HL-60/S4 (cell line): ENCODE data around the gene MYD88.
"Not testable (repeated sequence)": the region's sequence is repeated elsewhere in the genome, so short reads cannot be mapped to it uniquely, and the experiment has no call there.

Experiments used
- in situ Hi-C: fragments of 300-500 bp; cut with MboI; formaldehyde crosslinking; loops from 2 replicates; pipeline ENCODE4 v1.14.3; 2022; ENCODE audit warnings: low sequenced_read_pairs

The MYD88 gene

DNA sequence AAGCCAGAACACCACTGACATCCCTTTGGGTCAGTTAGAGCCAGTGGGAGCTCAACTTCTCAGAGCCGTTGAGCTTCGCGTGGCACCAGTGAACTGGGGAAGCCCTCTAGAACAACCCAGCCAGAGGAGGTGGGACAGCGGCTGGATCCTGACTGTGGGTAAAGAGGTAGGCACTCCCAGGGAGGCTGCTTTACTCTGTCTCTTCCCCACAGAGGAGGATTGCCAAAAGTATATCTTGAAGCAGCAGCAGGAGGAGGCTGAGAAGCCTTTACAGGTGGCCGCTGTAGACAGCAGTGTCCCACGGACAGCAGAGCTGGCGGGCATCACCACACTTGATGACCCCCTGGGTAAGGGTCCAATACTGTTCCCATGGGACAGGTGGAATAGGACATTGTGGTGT, 1.2 kb downstream of the MYD88 start:
- in situ Hi-C loops: no loop called here

DNA sequence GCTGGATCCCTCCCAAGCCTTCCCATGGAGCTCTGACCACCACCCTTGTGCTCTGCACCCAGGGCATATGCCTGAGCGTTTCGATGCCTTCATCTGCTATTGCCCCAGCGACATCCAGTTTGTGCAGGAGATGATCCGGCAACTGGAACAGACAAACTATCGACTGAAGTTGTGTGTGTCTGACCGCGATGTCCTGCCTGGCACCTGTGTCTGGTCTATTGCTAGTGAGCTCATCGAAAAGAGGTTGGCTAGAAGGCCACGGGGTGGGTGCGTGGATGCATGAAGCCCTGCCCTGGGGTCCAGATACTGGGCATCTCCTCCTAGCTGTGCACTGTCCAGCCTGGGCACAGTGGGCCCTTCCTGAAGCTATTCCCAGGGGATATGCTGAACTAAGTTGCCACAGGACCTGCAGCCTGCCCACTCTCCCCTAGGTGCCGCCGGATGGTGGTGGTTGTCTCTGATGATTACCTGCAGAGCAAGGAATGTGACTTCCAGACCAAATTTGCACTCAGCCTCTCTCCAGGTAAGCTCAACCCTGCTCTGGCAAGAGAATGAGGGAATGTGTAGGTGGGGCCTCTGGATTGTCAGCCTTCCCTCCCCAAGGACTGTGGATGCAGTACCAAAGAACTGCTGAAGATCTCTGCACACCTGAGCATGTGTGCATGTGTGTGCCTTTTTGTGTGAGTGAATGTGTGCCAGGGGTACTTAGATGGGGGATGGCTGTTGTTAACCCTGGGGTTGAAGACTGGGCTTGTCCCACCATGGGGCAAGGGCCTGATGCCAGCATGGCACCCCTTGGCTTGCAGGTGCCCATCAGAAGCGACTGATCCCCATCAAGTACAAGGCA, 2.1 kb downstream of the MYD88 start:
- in situ Hi-C loops: no loop called here

DNA sequence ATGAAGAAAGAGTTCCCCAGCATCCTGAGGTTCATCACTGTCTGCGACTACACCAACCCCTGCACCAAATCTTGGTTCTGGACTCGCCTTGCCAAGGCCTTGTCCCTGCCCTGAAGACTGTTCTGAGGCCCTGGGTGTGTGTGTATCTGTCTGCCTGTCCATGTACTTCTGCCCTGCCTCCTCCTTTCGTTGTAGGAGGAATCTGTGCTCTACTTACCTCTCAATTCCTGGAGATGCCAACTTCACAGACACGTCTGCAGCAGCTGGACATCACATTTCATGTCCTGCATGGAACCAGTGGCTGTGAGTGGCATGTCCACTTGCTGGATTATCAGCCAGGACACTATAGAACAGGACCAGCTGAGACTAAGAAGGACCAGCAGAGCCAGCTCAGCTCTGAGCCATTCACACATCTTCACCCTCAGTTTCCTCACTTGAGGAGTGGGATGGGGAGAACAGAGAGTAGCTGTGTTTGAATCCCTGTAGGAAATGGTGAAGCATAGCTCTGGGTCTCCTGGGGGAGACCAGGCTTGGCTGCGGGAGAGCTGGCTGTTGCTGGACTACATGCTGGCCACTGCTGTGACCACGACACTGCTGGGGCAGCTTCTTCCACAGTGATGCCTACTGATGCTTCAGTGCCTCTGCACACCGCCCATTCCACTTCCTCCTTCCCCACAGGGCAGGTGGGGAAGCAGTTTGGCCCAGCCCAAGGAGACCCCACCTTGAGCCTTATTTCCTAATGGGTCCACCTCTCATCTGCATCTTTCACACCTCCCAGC, 2.9 kb downstream of the MYD88 start:
- in situ Hi-C loops: no loop called here

DNA sequence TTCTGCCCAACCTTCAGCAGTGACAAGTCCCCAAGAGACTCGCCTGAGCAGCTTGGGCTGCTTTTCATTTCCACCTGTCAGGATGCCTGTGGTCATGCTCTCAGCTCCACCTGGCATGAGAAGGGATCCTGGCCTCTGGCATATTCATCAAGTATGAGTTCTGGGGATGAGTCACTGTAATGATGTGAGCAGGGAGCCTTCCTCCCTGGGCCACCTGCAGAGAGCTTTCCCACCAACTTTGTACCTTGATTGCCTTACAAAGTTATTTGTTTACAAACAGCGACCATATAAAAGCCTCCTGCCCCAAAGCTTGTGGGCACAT, 3.5 kb downstream of the MYD88 start:
- in situ Hi-C loops: no loop called here

DNA sequence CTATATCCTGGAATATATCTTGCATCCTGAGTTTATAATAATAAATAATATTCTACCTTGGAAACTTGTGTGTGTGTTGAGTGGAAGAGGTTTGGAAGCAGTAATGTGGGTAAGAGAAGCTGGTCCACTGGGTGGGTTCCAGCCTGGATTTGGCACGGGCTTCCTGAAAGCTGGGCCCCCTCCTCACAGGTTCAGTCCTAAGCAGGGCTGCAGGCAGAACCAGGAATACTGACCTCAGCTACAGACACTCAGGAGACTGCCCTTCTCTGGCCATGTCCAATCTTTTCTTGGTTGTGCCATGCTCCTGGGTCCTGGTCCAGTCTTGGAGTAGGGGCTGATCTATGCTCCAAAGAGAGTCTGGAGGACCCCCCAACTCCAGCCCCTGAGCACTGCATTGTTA, 4.5 kb downstream of the MYD88 start:
- in situ Hi-C loops: no loop called here

DNA sequence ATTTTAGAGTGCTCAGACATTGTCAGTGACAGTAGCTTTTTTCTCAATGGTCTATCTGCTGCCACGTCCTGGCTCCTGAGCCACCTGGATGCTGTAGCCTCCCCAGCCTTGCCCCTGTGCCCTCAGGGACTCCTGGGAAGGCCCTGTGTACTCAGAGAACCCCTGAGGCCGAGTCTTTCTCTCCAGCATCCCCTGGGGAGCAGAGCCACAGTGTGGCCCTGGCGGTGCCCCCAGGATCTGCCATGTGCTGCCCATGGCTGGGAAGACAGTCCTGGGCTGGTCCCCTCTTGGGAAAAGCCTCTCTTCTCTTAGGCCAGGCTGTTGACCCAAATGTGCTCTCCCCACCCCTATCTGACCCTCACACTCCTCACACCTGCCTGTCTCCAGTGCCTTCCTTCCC, 5.0 kb downstream of the MYD88 start:
- in situ Hi-C loops: no loop called here

DNA sequence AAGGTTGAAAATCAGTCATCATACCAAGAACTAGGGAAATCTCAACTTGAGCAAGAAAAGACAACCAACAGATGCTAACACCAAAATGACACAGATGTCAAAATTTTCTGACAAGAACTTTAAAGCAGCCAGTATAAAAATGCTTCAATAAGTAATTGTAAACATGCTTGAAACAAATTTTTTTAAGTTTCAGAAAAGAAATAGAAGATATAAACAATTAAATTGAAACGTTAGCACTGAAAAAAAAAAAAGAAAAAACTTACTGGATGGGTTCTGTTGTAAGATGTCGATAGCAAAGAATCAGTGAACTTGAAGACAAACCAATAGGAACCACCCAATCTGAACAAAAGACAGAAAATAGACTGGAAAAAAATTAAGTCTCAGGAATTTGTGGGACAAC, 8.0 kb downstream of the MYD88 start:
- in situ Hi-C loops: no loop called here

DNA sequence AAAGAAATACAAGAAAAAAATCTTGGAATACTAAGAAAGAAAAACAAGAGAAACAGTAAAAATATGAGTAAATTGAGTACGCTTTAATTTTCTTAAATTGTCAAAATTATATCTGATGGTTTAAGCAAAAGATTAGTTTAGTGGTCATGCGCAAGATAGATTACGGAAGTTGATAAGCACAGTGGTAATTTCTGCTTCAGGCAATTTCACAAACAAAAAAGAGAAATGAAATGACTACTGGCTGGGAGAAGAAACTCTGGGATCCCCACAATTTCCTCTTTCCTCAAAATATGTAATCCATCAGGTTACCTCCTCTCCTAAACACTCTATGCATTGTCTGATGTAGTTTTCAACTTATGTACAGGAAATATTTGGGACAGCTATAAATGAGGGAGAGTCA, 9.0 kb downstream of the MYD88 start:
- in situ Hi-C loops: no loop called here

DNA sequence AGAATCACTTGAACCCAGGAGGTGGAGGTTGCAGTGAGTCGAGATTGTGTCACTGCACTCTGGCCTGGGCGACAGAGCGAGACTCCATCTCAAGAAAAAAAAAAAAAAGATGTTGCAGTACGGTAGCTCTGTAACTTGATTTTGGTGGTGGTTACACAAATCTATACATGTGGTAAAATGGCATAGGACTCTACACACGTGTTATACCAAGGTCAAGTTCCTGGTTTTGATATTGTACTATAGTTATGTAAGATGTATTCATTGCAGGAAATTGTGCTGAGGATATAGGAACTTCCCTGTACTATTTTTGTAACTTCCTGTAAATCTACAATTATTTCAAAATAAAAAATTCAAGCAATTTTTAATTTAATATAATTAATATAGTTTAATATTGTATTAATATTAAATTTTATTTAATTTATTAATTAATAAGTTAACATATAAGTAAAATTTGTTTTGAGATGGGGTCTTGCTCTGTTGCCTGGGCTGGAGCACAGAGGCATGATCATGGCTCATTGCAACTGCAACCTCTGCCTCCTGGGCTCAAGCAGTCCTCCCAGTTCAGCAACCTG, 9.9 kb downstream of the MYD88 start:
- in situ Hi-C loops: no loop called here

DNA sequence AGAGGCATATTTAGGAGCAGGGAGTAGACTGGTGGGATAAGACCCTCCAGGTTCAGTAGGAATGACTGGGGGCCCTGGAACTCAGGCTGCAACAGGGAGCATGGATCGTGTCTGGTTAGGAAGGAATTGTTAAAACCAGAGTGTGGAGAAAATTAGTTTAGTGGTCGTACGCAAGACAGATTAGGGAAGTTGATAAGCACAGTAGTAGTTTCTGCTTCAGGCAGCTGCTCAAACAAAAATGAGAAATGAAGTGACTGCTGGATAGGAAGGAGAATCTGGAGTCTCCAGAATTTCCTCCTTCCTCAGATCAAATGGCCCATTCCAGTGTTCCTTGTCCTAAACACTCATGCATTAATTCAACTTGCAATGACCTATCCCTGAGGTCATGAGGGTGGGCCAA, 11.2 kb downstream of the MYD88 start:
- in situ Hi-C loops: no loop called here

DNA sequence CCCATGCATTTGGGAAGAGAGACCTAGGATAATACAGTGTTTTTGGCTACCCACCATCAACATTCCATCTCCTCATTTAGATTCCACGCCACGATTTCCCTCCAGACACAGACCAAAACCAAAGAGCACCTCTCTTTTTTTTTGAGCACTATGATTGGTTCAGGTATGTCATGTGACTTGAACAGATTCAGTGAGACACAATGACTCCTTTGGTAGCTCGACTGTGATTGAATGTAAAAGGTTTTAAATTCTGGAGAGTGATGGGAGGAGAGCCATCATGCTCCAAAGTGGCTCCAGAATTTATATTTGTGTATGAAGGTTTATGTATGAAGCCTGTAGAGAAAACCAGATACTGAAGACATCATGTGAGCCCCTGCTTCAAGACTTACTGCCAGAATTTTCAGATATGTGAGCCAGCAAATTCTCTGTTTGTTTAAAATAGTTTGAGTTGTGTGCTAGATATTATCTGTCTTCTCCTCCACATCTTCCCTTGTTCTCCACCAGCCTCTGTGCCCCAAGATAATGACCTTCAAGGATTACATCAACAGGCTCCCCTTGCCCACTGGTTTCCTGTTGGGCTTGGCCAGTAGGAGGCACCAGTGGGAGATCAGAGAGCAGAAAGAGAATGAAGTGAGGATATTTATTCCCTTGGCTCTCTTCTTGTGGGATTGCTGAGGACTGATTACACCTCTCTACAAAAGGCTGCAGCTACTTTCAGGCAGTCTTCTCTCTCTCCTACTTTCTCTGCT, 12.5 kb downstream of the MYD88 start:
- in situ Hi-C loops: no loop called here

DNA sequence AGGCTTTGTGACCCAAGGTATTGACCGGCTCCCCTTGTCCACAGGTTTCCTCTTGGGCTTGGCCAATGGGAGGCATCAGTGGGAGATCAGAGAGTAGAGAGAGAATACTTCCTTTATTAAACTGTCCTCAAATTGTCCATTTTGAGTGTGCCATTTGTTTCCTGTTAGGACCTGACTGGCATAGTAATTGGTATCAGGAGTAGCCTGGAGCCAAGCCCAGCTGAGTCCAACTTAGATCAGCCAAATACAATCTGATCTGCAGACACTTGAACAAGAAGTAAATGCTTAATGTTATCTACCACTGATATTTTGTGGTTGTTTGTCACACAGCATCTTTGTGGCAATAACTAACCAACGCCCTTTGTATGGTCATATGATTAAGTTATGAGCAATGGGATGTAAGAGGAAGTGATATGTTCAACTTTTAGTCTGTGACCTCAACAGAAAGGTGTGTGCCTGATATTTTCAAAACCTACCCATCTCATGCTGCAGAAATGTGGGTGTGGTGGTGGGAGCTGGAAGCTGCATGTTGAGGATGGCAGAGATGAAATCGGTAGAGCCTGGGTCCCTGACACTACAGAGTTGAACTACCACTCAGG, 13.3 kb downstream of the MYD88 start:
- in situ Hi-C loops: no loop called here

DNA sequence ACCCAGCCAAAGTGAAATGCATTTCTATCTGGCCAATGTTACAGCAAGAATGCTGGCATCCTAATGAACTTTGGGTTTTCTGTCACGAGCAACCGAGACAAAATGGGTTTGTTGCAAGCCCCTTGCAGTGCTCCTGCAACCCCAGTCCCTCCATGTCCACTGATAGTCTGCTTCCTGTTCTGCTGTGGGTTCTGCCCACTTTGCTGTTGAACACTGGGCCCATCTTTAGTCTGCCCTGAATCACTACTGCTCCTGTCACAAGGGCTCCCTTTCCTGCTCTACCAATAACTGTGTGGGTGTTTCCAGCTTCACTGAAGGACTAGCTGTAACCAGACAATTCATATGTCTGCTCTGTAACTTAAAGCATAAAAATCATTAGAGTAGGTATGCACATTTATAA, 14.1 kb downstream of the MYD88 start:
- in situ Hi-C loops: no loop called here

DNA sequence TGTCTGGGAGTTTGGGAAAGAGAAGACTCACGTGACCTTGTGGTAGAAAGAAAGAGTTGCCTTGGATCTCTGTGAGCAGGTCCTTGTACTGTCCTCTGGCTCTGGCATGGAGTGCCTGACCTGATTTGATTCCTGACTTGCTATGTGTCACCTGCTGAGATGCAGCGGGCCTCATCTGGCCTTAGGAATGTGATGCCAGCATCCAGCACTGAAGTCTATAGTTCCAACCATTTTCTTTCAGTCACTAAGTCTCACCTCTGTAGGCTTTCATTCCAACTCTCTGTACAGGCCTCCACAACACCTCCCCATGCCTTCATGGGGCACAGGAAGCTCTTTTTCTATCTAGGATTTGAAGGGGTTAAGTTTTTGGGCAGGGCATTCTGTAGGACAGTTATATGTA, 14.8 kb downstream of the MYD88 start:
- in situ Hi-C loops: no loop called here

DNA sequence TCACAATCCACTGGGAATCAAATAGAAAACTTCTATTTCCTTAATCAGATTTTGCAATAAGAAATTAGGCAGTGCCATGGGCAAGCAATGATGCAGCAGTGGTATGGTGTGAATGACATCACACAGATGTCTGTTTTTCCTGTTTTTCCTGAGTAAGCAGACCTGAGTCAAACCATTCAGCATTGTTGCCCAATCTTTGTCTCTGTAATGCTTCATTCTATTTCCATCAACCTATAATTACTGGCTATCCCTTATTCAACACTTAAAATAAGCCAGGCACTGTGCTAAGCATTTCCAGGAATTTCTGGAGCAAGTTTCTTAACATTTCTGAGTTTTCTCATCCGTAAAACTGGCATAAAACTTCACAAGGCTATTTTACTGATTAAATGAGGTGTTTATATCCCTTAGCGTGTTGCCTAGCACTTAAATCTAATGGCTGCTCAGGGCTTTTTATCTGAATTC, 15.6 kb downstream of the MYD88 start:
- in situ Hi-C loops: no loop called here

DNA sequence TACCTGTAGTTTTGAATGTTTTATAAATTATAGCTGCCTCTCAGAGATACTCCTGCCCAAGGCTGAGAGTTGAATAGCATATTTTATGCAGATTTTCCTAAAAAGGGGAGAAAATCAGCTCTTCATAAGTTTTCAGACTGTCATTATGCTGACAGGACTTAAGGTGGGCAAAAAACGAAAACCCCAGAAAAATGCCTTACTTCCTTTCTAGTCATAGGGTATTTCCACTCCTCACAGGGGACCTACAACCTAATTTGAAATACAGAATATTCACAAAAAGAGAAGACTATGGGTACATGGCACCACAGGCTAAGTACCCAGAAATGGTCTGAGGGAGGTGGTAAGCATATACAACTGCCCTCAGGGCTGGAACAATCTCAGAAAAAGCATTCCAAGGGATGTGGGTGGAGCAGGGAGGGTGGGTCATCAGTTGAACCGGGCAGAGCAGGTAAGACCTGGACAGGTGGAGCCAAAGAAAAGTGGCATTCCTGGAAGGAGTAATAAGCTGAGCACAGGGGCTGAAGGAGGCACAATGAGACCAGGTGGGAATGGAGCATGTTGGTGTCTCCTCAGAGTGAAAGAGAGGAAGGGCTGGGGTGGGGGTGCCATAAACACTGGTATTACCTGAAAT, 16.3 kb downstream of the MYD88 start:
- in situ Hi-C loops: no loop called here

DNA sequence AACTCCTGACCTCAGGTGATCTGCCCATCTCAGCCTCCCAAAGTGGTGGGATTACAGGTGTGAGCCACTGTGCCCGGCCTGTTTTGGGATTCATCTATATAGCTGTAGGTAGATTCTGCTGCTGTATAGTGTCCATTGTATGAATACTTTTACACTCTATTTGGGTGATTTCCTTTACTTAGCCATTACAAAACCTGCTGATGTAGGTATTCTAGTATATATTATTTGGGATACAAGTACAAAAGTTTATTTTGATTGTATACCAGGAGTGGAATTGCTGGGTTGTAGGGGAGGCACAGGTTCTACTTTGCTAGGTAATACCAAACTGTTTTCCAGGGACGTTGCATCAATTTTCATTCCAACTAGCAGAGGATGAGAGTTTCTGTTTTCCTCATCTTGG, 17.4 kb downstream of the MYD88 start:
- in situ Hi-C loops: no loop called here

DNA sequence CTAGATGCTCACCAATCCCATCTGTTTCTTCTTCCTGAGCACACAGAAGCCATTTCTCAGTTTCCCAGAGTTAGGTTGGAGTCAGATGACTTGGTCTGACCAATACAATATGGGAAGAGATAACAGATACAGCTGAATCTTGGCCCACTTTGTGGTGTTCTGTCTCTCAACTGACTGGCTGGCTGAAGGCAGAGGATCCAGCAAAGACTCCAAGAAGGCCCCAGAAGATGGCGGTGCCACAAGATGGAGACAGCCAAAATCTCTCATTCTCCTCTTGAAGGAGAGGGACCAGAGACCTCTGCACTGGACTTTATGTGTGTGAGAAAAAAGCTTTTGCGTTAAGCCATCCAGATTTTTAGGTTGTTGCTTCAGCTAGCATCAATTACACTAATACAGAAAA, 18.7 kb downstream of the MYD88 start:
- in situ Hi-C loops: no loop called here

DNA sequence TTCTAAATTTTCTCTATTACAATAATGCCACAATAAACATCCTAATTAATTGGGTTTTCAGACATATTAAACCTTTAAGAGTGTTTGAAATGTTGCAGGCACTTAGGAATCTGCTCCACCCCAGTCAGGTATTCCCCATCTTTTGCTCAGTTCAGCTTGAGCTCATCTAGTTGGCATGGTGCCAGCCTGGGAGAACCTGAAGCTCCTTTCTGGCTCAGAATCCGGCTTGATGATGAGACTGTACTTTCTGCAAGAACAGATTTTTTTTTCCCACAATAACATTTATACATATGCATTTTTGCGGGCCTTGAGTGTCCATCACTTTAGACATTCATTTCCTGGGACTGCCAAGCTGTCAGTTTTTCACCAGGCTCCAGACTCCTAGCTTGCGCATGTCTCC, 19.1 kb downstream of the MYD88 start:
- in situ Hi-C loops: no loop called here

DNA sequence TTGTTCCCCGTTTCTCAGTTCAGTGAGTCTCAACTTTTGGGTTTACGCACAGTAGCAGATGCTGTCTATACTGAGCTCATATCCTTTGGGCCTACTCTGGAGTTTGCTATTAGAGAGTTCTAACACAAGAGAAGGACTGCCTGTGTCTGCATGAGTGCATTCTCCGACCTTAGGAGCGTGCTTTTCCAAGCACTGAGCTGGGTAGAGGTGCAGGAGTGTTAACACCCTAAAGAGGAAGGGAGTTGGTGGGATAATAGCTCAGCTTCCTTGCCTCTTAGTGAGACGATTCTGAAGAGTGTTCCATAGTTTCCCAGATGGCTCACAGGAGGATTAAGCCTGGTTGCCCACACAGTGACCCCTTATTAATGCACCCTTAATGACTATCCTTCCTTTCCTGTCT, 20.0 kb downstream of the MYD88 start:
- in situ Hi-C loops: no loop called here

DNA sequence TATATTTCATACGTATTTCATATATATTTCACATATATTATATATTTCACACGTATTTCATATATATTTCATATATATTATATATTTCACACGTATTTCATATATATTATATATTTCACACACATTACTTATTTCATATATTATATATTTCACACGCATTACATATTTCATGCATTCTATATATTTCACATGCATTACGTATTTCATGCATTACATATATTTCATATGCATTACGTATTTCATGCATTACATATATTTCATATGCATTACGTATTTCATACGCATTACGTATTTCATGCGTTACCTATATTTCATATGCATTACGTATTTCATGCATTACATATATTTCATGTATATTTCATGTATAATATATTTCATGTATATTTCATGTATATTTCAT, 22.2 kb downstream of the MYD88 start:
- in situ Hi-C loops: not testable (repeated sequence)
